K562 (cell line): ENCODE results near the gene ADAR. TPM values are rescaled to one million over a fixed set of nuclear protein-coding genes. Genes with fewer than 3 reads are reported as not detected.
A peak's percentile ranks its signal among the peaks of the same experiment; 100 is the strongest.

Experiments
- ATAC-seq: fragments of 200-7000 bp; cut with Tn5 transposase; 3 replicates; pipeline ENCODE4 v1.9.1; 2020; ENCODE audit warnings: moderate library complexity
- BruUV-seq: library from RNA; stranded (reverse); fragments of 400-500 nt; replicated peaks from 2 replicates; lab custom pipeline; 2021; lab: Mats Ljungman, UMichigan
- CTCF ChIA-PET: fragments of 300-600 bp; formaldehyde crosslinking; extraction: SDS; loops from one replicate; lab custom pipeline; 2021; ENCODE audit warnings: low intra/inter-chr PET ratio; lab: Yijun Ruan, JAX
- POLR2A ChIA-PET: fragments of 300-600, 350-650 bp; sonication (Branson Sonifier 250); formaldehyde crosslinking; extraction: SDS; loops from one replicate; lab custom pipeline; 2021; ENCODE audit warnings: antibody characterized with exemption, inconsistent platforms; lab: Yijun Ruan, JAX
- DNase-seq, 4 experiments: peaks; one replicate each; pipeline versions ENCODE4 v3.0.0 to v3.0.0-alpha.2; 2011 to 2018; ENCODE audit warnings: low spot score in 3 of 4, mixed read lengths in 3 of 4; ENCODE audit errors: extremely low read depth in 1 of 4
- FAIRE-seq: peaks from 2 replicates; lab custom pipeline; 2011; peaks lifted over from hg19 to GRCh38; lab: Jason Lieb, UNC
- H2AFZ ChIP-seq: 2 replicates; pipeline ENCODE4 v1.6.0; 2011; ENCODE audit warnings: low read depth, low read length, control low read depth, inconsistent platforms
- H3K27ac ChIP-seq: fragments of 200-600 bp; 3 replicates; pipeline ENCODE4 v1.8.0; 2011; ENCODE audit warnings: low read depth, mild to moderate bottlenecking, control low read depth, inconsistent platforms, low read length, moderate library complexity, mixed read lengths; ENCODE audit errors: extremely low read depth
- H3K27me3 ChIP-seq, 2 experiments: fragments of 300-600 bp in 1 of 2; 2 replicates in 1 of 2; 3 replicates in 1 of 2; pipeline versions ENCODE4 v1.6.0 to v1.8.0; 2011; ENCODE audit warnings: inconsistent platforms in 2 of 2, low read length in 2 of 2, mild to moderate bottlenecking in 1 of 2, mixed read lengths in 1 of 2, moderate library complexity in 1 of 2; ENCODE audit not compliant: control insufficient read depth in 2 of 2, insufficient read depth in 2 of 2
- H3K36me3 ChIP-seq: fragments of 300-600 bp; 3 replicates; pipeline ENCODE4 v1.8.0; 2011; ENCODE audit warnings: mild to moderate bottlenecking, low read length, inconsistent platforms; ENCODE audit not compliant: control insufficient read depth, insufficient read depth
- H3K4me1 ChIP-seq, 2 experiments: fragments of 200-600 bp in 1 of 2; replicated peaks in 1 of 2; 2 replicates in 1 of 2; 3 replicates in 1 of 2; pipeline versions ENCODE4 v1.5.1 to v1.8.0; 2011; ENCODE audit warnings: inconsistent platforms in 2 of 2, low read length in 2 of 2, mild to moderate bottlenecking in 1 of 2, mixed read lengths in 1 of 2, moderate library complexity in 1 of 2; ENCODE audit not compliant: control insufficient read depth in 2 of 2, insufficient read depth in 2 of 2
- H3K4me2 ChIP-seq: 2 replicates; pipeline ENCODE4 v1.6.1; 2011; ENCODE audit warnings: low read length, control low read depth, inconsistent platforms, mixed read lengths; ENCODE audit not compliant: insufficient read depth
- H3K4me3 ChIP-seq: fragments of 200-600 bp; sonication (generic), shearing (Covaris generic); 2 replicates; pipeline ENCODE4 v1.5.1; 2016; ENCODE audit warnings: control low read depth, inconsistent platforms
- H3K79me2 ChIP-seq: fragments of 200-600 bp; 3 replicates; pipeline ENCODE4 v1.8.0; 2011; ENCODE audit warnings: low read length, inconsistent platforms; ENCODE audit not compliant: control insufficient read depth, insufficient read depth
- H3K9ac ChIP-seq, 2 experiments: 2 replicates each; pipeline versions ENCODE4 v1.6.0 to v1.6.1; 2011; ENCODE audit warnings: low read depth in 2 of 2, low read length in 2 of 2, control low read depth in 1 of 2, inconsistent platforms in 1 of 2, mild to moderate bottlenecking in 1 of 2, mixed read lengths in 1 of 2; ENCODE audit not compliant: insufficient read depth in 1 of 2
- H3K9me1 ChIP-seq: one replicate; pipeline ENCODE4 v1.6.0; 2011; ENCODE audit warnings: inconsistent platforms, mild to moderate bottlenecking, low read length, moderate library complexity; ENCODE audit not compliant: control insufficient read depth, insufficient read depth
- H3K9me3 ChIP-seq: replicated peaks from 2 replicates; pipeline ENCODE4 v1.5.1; 2011; ENCODE audit warnings: low read depth, low read length, inconsistent platforms; ENCODE audit not compliant: control insufficient read depth, insufficient read depth
- H4K20me1 ChIP-seq: replicated peaks from 2 replicates; pipeline ENCODE4 v1.6.1; 2011; ENCODE audit warnings: low read length, inconsistent platforms, mixed read lengths; ENCODE audit not compliant: control insufficient read depth, insufficient read depth
- BRD4 ChIP-seq: fragments of 200-600 bp; sonication (generic); IDR thresholded peaks from 2 replicates; pipeline ENCODE4 v1.6.1; 2017; ENCODE audit warnings: inconsistent platforms
- ELF2 ChIP-seq: fragments of 250-450 bp; sonication (Bioruptor Pico); IDR thresholded peaks from 2 replicates; pipeline ENCODE4 v1.5.0; 2021; ENCODE audit warnings: mild to moderate bottlenecking
- ESRRA ChIP-seq: fragments of 450-650 bp; IDR thresholded peaks from 2 replicates; pipeline ENCODE4 v1.6.1; 2014; ENCODE audit warnings: low read depth, mild to moderate bottlenecking, moderate library complexity, borderline replicate concordance
- MXD1 ChIP-seq: fragments of 250-450 bp; sonication (Bioruptor Pico); IDR thresholded peaks from 2 replicates; pipeline ENCODE4 v1.8.0; 2021; ENCODE audit warnings: borderline replicate concordance, mild to moderate bottlenecking, moderate library complexity; ENCODE audit not compliant: poor library complexity, severe bottlenecking
- NR2C1 ChIP-seq, 2 experiments: fragments of 450-650 bp; IDR thresholded peaks; 2 replicates each; pipeline ENCODE4 v1.6.1; 2017; ENCODE audit warnings: mild to moderate bottlenecking in 2 of 2, antibody characterized with exemption in 1 of 2, inconsistent platforms in 1 of 2, missing compliant biosample characterization in 1 of 2, missing genetic modification characterization in 1 of 2
- RBBP5 ChIP-seq: fragments of 200-600 bp; sonication (generic); IDR thresholded peaks from 2 replicates; pipeline ENCODE4 v1.6.1; 2012; ENCODE audit warnings: borderline replicate concordance, mild to moderate bottlenecking, low read length, control low read depth, inconsistent platforms; ENCODE audit not compliant: insufficient read depth, poor library complexity, severe bottlenecking
- RCOR1 ChIP-seq, 2 experiments: IDR thresholded peaks; 2 replicates each; pipeline ENCODE4 v1.6.1; 2012; ENCODE audit warnings: low read depth in 2 of 2, low read length in 2 of 2, borderline replicate concordance in 1 of 2, improper control_type of control experiment in 1 of 2
- SOX6 ChIP-seq: fragments of 450-650 bp; IDR thresholded peaks from 2 replicates; pipeline ENCODE4 v1.6.1; 2014; ENCODE audit warnings: mild to moderate bottlenecking
- ZNF217 ChIP-seq: sonication (generic); formaldehyde crosslinking; IDR thresholded peaks from 2 replicates; pipeline ENCODE4 v1.8.0; 2022; ENCODE audit warnings: mild to moderate bottlenecking, missing genetic modification reagents
- ZNF511 ChIP-seq: sonication (generic); formaldehyde crosslinking; IDR thresholded peaks from 2 replicates; pipeline ENCODE4 v1.8.0; 2022; ENCODE audit warnings: mild to moderate bottlenecking, missing genetic modification reagents
- ZNF766 ChIP-seq: fragments of 200-800 bp; sonication (Bioruptor generic); conservative IDR thresholded peaks from 2 replicates; pipeline ENCODE4 v1.6.1; 2016; ENCODE audit warnings: missing genetic modification characterization, missing compliant biosample characterization
- WGBS: fragments of 100-300 bp; shearing (Covaris generic); methylation state at CpG from one replicate; pipeline ENCODE4 v1.1.6; 2016; ENCODE audit warnings: low coverage, mixed read lengths; ENCODE audit not compliant: insufficient coverage; ENCODE audit errors: missing lambda C conversion rate; 5-methylcytosine and 5-hydroxymethylcytosine counted together
- in situ Hi-C: fragments of 300-500 bp; cut with MboI; formaldehyde crosslinking; loops from 4 replicates; pipeline ENCODE4 v1.15.0; 2018; ENCODE audit warnings: inconsistent platforms, mixed read lengths
- intact Hi-C: fragments of 100-400 bp; cut with micrococcal nuclease; formaldehyde crosslinking; loops from 2 replicates; pipeline ENCODE4 v1.14.2; 2022
- polyA plus RNA-seq, 8 experiments: library from polyadenylated mRNA; depleted of rRNA in 4 of 8; stranded (reverse) in 5 of 8; unstranded in 3 of 8; fragments of >200 nt; fragmentation: Nextera tagmentation in 2 of 8; fragmentation: Illumina TruSeq in 1 of 8; extraction: Ambion mirVana in 2 of 8; extraction: Trizol in 1 of 8; gene quantifications; 2 replicates each; pipeline versions ENCODE4 v1.2.1 to v1.2.3, GENCODE V29; 2011 to 2014; ENCODE audit warnings: inconsistent platforms in 1 of 8, missing spikeins in 1 of 8
- total RNA-seq, 7 experiments: library from RNA; depleted of rRNA in 6 of 7; stranded (reverse); fragments of >200 nt in 6 of 7; fragmentation: Illumina TruSeq in 2 of 7; extraction: Trizol in 2 of 7; gene quantifications; 2 replicates each; pipeline versions ENCODE4 v1.2.1 to v1.2.3, GENCODE V29; 2011 to 2021; ENCODE audit warnings: low replicate concordance in 1 of 7

Gene ADAR
- total and polyA plus RNA-seq, 9 of the 15 experiments (the other 6 are each of a cell fraction or from before 2014, with no cell fraction given) = 30.1 to 123 (median 60.2) TPM

GRCh38 chr1:154593390-154593789 is 14.6 kb downstream of the ADAR start (continued):
- no peak for TF ChIP-seq ZNF766 (CRISPR knock-in tag)
- TF ChIP-seq MXD1 (CRISPR knock-in tag) = no peak
- TF ChIP-seq BRD4 = no peak
- no peak for TF ChIP-seq ELF2 (CRISPR knock-in tag)
- TF ChIP-seq RCOR1 (IDR thresholded peaks at IDR 0.05; ENCODE audit: borderline replicate concordance in 1 of 2, low read depth in 2 of 2, low read length in 2 of 2) = peak in 1 of 2 experiments; percentile 45; a peak in 1 of 4 replicates

GRCh38 chr1:154591206-154591605 is 16.8 kb downstream of the ADAR start:
- H3K36me3 ChIP-seq = peaks cover 95% of the 10 kb centered on the region
- CTCF ChIA-PET = no interaction called here
- POLR2A ChIA-PET = interaction anchor here (1.0 to 1.4 kb wide), 3 partner anchors 13 to 16 kb away, joined by 3 to 6 read pairs (median 5); no protein-coding TSS in a partner anchor

More at GRCh38 chr1:154591206-154591605, 16.8 kb downstream of the ADAR start:
- WGBS = 89% methylated on average over 7 of the region's 7 CpGs
- FAIRE-seq (no peak), ATAC-seq (no peak), DNase-seq (no peak)
- Histone ChIP-seq H2AFZ (no peak overlapping the region), H3K9me3 (no peaks in the 10 kb centered on the region), H3K9ac (no peak overlapping the region), H3K9me1 (peaks cover 2% of the 10 kb centered on the region), H3K79me2 (0 out of 3 replicates have a peak, but pooled peaks cover 2% of the 10 kb centered on the region), H3K27ac (no peak overlapping the region), H3K4me3 (no peak overlapping the region), H4K20me1 (no peaks in the 10 kb centered on the region), H3K27me3 (no peaks in the 10 kb centered on the region), H3K4me1 (peaks cover 0 to 10% of the 10 kb centered on the region in 2 experiments; a peak in 3 of 5 replicates), H3K4me2 (no peak overlapping the region)
- TF ChIP-seq NR2C1 (IDR thresholded peaks at IDR 0.05) (no peak), NR2C1 (tag; IDR thresholded peaks at IDR 0.05) (peak; percentile 42; the same call in 1 of the 2 replicates), ZNF511 (CRISPR knock-in tag) (no peak), ZNF217 (CRISPR knock-in tag) (no peak), SOX6 (0 out of 2 replicates have a peak, but pooled peaks have one; percentile 1), RBBP5 (no peak), ESRRA (peak; percentile 96)
- in situ Hi-C loops = no loop called here
- BruUV-seq = no TSS peak
- intact Hi-C loops = no loop called here
